Keratinocyte (primary cell): ENCODE measurements around the gene MYO7B. TPM values are rescaled to one million over a fixed set of nuclear protein-coding genes. Genes with fewer than 3 reads are reported as not detected.

Experiments
- DNase-seq: peaks from one replicate; pipeline ENCODE4 v3.0.0-alpha.2; 2011; ENCODE audit warnings: low read depth, missing footprints, low spot score
- FAIRE-seq: peaks from 2 replicates; lab custom pipeline; 2011; peaks lifted over from hg19 to GRCh38; lab: Jason Lieb, UNC
- H2AFZ ChIP-seq: 2 replicates; pipeline ENCODE4 v1.6.0; 2012; ENCODE audit warnings: low read length, control low read depth, inconsistent platforms; ENCODE audit not compliant: control insufficient read depth
- H3K27ac ChIP-seq: 2 replicates; pipeline ENCODE4 v1.5.1; 2011; ENCODE audit warnings: low read length; ENCODE audit not compliant: control insufficient read depth, insufficient read depth
- H3K27me3 ChIP-seq: 3 replicates; pipeline ENCODE4 v1.6.0; 2011; ENCODE audit warnings: low read length; ENCODE audit not compliant: control insufficient read depth, insufficient read depth; ENCODE audit errors: extremely low read depth
- H3K36me3 ChIP-seq, 2 experiments: 2 replicates in 1 of 2; 3 replicates in 1 of 2; pipeline ENCODE4 v1.5.1; 2011; ENCODE audit warnings: low read length in 2 of 2, mild to moderate bottlenecking in 1 of 2; ENCODE audit not compliant: control insufficient read depth in 2 of 2, insufficient read depth in 2 of 2; ENCODE audit errors: extremely low read depth in 1 of 2
- H3K4me1 ChIP-seq: 3 replicates; pipeline ENCODE4 v1.5.1; 2011; ENCODE audit warnings: low read length; ENCODE audit not compliant: control insufficient read depth, insufficient read depth; ENCODE audit errors: extremely low read depth
- H3K4me2 ChIP-seq: 3 replicates; pipeline ENCODE4 v1.6.0; 2011; ENCODE audit warnings: low read depth, low read length; ENCODE audit not compliant: control insufficient read depth, insufficient read depth; ENCODE audit errors: extremely low read depth
- H3K4me3 ChIP-seq, 3 experiments: fragments of 200-600 bp in 1 of 3; sonication (generic) in 1 of 3; 2 replicates in 2 of 3; 3 replicates in 1 of 3; pipeline ENCODE4 v1.5.1; 2011 to 2016; ENCODE audit warnings: low read length in 3 of 3, mild to moderate bottlenecking in 3 of 3, control low read depth in 2 of 3, inconsistent platforms in 1 of 3, low read depth in 1 of 3, mixed read lengths in 1 of 3, mixed run types in 1 of 3, moderate library complexity in 1 of 3; ENCODE audit not compliant: control insufficient read depth in 2 of 3, insufficient read depth in 2 of 3; ENCODE audit errors: extremely low read depth in 1 of 3
- H3K79me2 ChIP-seq: 2 replicates; pipeline ENCODE4 v1.6.0; 2012; ENCODE audit warnings: low read length; ENCODE audit not compliant: control insufficient read depth, insufficient read depth
- H3K9ac ChIP-seq: 3 replicates; pipeline ENCODE4 v1.6.0; 2011; ENCODE audit warnings: low read length; ENCODE audit not compliant: control insufficient read depth, insufficient read depth; ENCODE audit errors: extremely low read depth
- H3K9me1 ChIP-seq: 3 replicates; pipeline ENCODE4 v1.6.0; 2011; ENCODE audit warnings: low read length; ENCODE audit not compliant: control insufficient read depth, insufficient read depth; ENCODE audit errors: extremely low read depth
- H3K9me3 ChIP-seq: 2 replicates; pipeline ENCODE4 v1.5.1; 2012; ENCODE audit warnings: low read depth, low read length; ENCODE audit not compliant: control insufficient read depth
- H4K20me1 ChIP-seq: 3 replicates; pipeline ENCODE4 v1.6.0; 2011; ENCODE audit warnings: low read length; ENCODE audit not compliant: control insufficient read depth, insufficient read depth; ENCODE audit errors: extremely low read depth
- EZH2 ChIP-seq: IDR thresholded peaks from one replicate; pipeline ENCODE4 v1.6.1; 2012; ENCODE audit warnings: inconsistent platforms, mild to moderate bottlenecking, low read length, moderate library complexity
- dilution Hi-C: fragments of 300-500 bp; cut with MboI; formaldehyde crosslinking; loops from one replicate; pipeline ENCODE4 v1.7.0; 2020; ENCODE audit warnings: low sequenced_read_pairs; ENCODE audit not compliant: extremely low pct_ligation_motif_present
- polyA plus RNA-seq, 5 experiments: library from polyadenylated mRNA; depleted of rRNA in 3 of 5; stranded (reverse) in 3 of 5; stranded (forward) in 1 of 5; unstranded in 1 of 5; fragments of >200 nt; gene quantifications; 1 replicate in 1 of 5; 2 replicates in 3 of 5; 3 replicates in 1 of 5; pipeline versions ENCODE4 v1.2.1 to v1.2.3, GENCODE V29; 2011 to 2012; ENCODE audit warnings: missing spikeins in 2 of 5, low read depth in 1 of 5, low replicate concordance in 1 of 5
- TF ChIP-seq, protein P1 (sequence below), 3 experiments: IDR thresholded peaks in 1 of 3; conservative IDR thresholded peaks in 1 of 3; optimal IDR thresholded peaks in 1 of 3; 2 replicates in 2 of 3; 3 replicates in 1 of 3; pipeline versions ENCODE3 to v1.5.1; 2011; ENCODE audit warnings: low read length in 3 of 3, mild to moderate bottlenecking in 3 of 3, moderate library complexity in 2 of 3, control low read depth in 1 of 3, inconsistent platforms in 1 of 3; ENCODE audit not compliant: insufficient read depth in 2 of 3; ENCODE audit errors: extremely low read depth in 1 of 3

Gene MYO7B
- polyA plus RNA-seq, 1 donor (not counting 4 experiments of a cell fraction or from before 2014, with no cell fraction given): not detected

DNA sequence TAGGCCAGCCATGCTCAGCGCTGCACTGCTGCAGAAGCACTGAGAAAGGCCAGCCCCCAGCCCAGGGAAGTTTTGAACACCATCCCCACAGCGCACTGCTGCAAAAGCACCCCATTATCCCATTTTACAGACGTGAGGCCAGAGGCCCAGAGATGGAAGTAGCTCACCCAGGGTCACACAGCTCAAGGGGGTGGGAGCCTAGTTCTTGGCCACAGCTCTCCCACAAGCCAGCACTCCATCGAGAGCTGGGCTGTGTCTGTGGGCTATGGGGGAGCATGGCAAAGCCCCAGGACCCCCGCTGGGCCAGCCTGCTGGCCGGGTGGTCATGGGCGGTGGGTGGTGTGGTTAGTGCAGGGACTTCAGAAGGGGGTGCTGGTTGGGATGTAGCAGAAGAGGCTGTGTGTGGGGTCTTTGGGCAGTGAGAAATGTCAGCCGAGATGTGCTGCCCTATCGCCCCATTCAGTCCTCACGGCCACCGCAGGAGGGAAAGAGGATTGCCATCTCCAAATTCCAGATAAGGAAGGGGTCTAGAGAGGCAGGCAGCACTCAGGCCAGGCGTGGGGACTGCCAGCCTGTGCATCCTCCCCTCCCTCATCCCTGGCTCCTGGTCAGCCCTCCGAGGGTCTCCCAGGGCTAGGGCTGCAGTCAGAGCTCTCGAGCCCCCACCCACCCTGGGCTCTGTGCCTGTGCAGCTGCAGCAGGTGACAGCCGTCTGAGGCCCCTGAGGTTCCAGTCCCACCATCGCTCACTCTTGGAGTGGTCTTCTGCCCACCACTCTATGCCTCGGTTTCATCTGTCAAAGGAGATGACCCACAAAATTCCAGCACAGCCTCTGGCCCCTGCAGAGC is 93.5 kb downstream of the MYO7B start:
- no peak for TF ChIP-seq EZH2
- TF ChIP-seq, protein P1, sequence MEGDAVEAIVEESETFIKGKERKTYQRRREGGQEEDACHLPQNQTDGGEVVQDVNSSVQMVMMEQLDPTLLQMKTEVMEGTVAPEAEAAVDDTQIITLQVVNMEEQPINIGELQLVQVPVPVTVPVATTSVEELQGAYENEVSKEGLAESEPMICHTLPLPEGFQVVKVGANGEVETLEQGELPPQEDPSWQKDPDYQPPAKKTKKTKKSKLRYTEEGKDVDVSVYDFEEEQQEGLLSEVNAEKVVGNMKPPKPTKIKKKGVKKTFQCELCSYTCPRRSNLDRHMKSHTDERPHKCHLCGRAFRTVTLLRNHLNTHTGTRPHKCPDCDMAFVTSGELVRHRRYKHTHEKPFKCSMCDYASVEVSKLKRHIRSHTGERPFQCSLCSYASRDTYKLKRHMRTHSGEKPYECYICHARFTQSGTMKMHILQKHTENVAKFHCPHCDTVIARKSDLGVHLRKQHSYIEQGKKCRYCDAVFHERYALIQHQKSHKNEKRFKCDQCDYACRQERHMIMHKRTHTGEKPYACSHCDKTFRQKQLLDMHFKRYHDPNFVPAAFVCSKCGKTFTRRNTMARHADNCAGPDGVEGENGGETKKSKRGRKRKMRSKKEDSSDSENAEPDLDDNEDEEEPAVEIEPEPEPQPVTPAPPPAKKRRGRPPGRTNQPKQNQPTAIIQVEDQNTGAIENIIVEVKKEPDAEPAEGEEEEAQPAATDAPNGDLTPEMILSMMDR (optimal IDR thresholded peaks at IDR 0.05 in 1 of 3, IDR thresholded peaks at IDR 0.05 in 1 of 3, conservative IDR thresholded peaks at IDR 0.05 in 1 of 3; ENCODE audit: extremely low read depth in 1 of 3, insufficient read depth in 2 of 3, low read length in 3 of 3): no peak
- Histone ChIP-seq H4K20me1 (no peaks in the 10 kb centered on the region), H3K9ac (no peak overlapping the region), H3K27me3 (no peaks in the 10 kb centered on the region), H3K27ac (no peak overlapping the region), H2AFZ (no peak overlapping the region), H3K9me1 (no peaks in the 10 kb centered on the region), H3K4me2 (no peak overlapping the region), H3K36me3 (no peaks in the 10 kb centered on the region), H3K4me3 (no peak overlapping the region), H3K79me2 (no peaks in the 10 kb centered on the region), H3K9me3 (no peaks in the 10 kb centered on the region), H3K4me1 (no peaks in the 10 kb centered on the region)
- DNase-seq (no peak), FAIRE-seq (no peak)
- dilution Hi-C loops: no loop called here

DNA sequence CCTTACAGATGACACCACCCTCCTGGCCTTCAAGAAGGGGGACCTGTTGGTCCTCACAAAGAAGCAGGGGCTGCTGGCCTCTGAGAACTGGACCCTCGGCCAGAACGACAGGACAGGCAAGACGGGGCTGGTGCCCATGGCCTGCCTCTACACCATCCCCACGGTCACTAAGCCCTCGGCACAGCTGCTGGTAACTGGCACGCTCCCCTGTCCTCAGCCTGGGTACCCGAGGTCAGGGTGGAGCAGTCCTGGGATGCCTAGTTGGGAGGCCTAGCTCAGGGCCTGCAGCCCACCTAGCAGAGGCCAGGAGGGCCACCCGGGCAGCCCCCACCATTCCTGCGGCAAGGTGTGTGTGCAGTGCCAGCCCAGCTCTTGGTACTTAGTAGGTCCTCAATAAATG is 94.2 kb downstream of the MYO7B start:
- dilution Hi-C loops: no loop called here
- DNase-seq (no peak), FAIRE-seq (no peak)
- no peak for TF ChIP-seq EZH2
- TF ChIP-seq, protein P1 (optimal IDR thresholded peaks at IDR 0.05 in 1 of 3, IDR thresholded peaks at IDR 0.05 in 1 of 3, conservative IDR thresholded peaks at IDR 0.05 in 1 of 3; ENCODE audit: extremely low read depth in 1 of 3, insufficient read depth in 2 of 3, low read length in 3 of 3): no peak
- Histone ChIP-seq H3K9me1 (no peaks in the 10 kb centered on the region), H2AFZ (no peak overlapping the region), H3K4me1 (no peaks in the 10 kb centered on the region), H3K9ac (no peak overlapping the region), H3K9me3 (no peaks in the 10 kb centered on the region), H3K27ac (no peak overlapping the region), H3K4me3 (no peak overlapping the region), H3K27me3 (no peaks in the 10 kb centered on the region), H4K20me1 (no peaks in the 10 kb centered on the region), H3K36me3 (no peaks in the 10 kb centered on the region), H3K4me2 (no peak overlapping the region), H3K79me2 (no peaks in the 10 kb centered on the region)
